Measurements from ENCODE around the gene MRPL45. TPM values are rescaled to one million over a fixed set of nuclear protein-coding genes. Genes with fewer than 3 reads are reported as not detected.

MRPL45 gene
- total RNA-seq, 2 experiments from 2014 or later: 45.0 to 46.6 TPM

DNA sequence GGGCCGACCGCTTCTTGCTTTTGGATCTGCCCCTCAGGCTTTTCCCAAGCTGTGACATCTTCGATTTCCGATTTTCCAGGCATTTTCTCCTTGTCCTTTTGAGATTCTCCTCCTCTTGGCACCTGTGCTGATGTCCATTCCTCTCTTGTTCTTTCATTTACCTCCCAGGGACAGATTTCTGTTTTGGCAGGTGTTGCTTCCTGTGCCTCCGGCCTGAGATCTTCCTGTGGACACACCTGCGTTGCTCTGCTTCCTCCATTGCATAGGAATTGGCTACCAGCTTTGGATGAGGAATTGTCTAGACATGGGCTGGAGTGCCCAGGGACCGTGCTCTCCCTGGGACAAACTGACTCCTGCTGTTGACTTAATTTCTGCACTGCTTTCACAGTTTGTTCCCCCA is 31.7 kb downstream of the MRPL45 start:
- intact Hi-C loops (cut with micrococcal nuclease): no loop called here
- no peak for DNase-seq
- ChIA-PET POLR2A (interaction anchor here (0.6 kb wide), 1 partner anchor 65 kb away, joined by 3 read pairs; no protein-coding TSS in a partner anchor), CTCF (interaction anchor here (1.0 to 1.6 kb wide), 4 partner anchors 10 to 86 kb away, joined by 3 to 8 read pairs (median 4); partner anchors contain the start of gene GPR179)
- no peak overlapping the region for H3K4me3 Mint-ChIP-seq
- H3K27me3 Mint-ChIP-seq: peaks cover 5% of the 10 kb centered on the region
- peaks cover 3% of the 10 kb centered on the region for H3K36me3 Mint-ChIP-seq
- no peaks in the 10 kb centered on the region for H3K4me1 Mint-ChIP-seq (ENCODE audit: low read depth)
- no peak overlapping the region for H3K27ac Mint-ChIP-seq
- no peaks in the 10 kb centered on the region for H3K9me3 Mint-ChIP-seq

DNA sequence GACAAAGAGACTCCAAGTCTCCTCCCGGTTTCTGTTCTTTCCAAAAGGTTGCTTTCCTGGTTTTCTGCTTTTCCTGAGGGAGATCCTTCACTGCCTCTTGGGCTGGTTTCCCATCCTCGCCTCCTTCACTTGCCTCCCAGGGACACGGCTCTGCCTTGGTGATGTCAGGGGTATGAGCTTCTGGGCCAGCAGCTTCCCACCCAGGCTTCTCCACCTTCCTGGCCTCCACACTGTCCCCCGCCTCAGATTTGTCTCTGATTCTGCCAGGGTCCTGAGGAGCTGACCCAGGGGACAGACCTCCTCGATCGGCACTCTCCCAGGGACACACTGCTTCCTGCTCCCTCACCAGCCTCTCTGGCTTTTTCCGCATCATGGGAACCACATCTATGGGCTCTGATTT is 32.3 kb downstream of the MRPL45 start:
- Mint-ChIP-seq H3K27ac (no peak overlapping the region), H3K4me3 (no peak overlapping the region), H3K4me1 (ENCODE audit: low read depth) (no peaks in the 10 kb centered on the region), H3K27me3 (peaks cover 7% of the 10 kb centered on the region), H3K36me3 (no peaks in the 10 kb centered on the region), H3K9me3 (no peaks in the 10 kb centered on the region)
- POLR2A ChIA-PET: no interaction called here
- intact Hi-C loops (cut with micrococcal nuclease): no loop called here
- no peak for DNase-seq
- CTCF ChIA-PET: interaction anchor here (1.6 kb wide), 1 partner anchor 20 kb away, joined by 8 read pairs; no protein-coding TSS in a partner anchor

DNA sequence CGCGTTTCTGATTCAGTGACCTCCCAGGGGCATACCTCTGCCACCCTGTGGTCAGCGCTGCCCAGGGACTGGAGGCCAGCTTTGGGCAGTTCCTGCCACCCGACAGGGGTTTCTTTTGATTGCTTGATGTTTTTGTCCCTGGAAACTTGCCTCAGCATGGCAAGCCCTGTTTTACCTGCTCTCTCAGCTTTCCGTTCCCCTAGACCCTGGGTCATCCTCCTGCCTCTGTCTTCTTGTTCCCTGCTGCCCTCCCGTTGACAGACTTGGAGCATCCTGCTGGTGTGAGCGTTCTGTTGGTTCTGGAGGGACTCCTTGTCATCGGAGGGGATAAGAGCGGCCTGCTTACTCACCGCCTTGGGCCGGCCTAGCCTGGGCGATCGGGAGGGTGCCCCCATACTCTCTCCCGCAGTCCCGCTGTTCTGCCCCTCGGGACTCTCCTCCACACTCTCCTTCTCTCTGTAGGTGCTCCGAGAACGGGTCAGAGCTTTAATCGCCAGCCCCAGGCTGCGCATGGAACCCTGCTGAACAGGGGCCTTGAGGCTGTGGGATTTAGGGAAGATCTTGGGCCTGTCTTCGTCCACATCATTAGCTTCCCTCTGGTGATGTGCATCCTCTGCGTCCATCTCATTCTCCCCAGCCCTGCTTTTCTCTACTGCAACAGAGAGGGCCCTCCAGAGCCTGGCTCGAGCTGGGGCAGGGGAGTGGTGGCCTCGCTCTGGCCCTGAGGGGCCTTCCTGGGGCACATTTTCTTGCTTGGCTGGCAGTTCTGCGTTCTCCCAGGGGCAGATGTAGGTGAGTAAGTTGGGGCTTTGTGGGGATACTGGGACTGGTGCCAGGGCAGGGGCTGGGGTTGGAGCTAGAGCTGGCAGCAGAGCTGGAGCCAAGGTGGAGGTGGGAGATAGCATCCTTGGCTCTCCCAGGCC is 33.1 kb downstream of the MRPL45 start:
- POLR2A ChIA-PET: no interaction called here
- no peak for DNase-seq
- CTCF ChIA-PET: interaction anchor here (1.1 to 2.0 kb wide), 4 partner anchors 8 to 85 kb away, joined by 3 to 11 read pairs (median 8); no protein-coding TSS in a partner anchor
- no peaks in the 10 kb centered on the region for H3K36me3 Mint-ChIP-seq
- no peaks in the 10 kb centered on the region for H3K9me3 Mint-ChIP-seq
- no peak overlapping the region for H3K27ac Mint-ChIP-seq
- intact Hi-C loops (cut with micrococcal nuclease): no loop called here
- H3K27me3 Mint-ChIP-seq: peaks cover 7% of the 10 kb centered on the region
- H3K4me1 Mint-ChIP-seq (ENCODE audit: low read depth): no peaks in the 10 kb centered on the region
- H3K4me3 Mint-ChIP-seq: no peak overlapping the region

DNA sequence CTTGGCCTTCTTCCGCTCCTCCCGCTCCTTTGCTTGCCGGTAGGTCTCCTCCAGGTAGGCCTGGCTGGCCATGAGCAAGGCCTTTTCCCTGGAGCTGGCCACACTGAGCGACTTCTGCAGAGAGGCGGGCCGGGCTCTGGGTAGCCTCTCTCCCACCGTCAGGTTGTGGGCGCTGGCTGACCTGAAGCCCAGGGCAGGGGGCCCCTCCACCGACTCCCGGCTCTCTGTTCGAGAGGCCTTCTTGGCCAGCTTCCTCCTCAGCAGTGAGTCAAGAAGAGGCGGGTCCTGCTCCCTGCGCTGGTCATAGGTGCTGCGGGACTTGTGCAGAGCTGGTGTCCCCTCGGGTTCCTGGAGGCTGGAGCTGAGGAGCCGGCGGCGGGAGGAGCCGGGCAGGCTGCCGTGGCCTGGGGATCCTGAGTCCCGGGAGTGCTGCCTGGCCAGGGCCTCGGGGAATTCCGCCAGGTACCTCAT is 34.0 kb downstream of the MRPL45 start:
- DNase-seq: no peak
- POLR2A ChIA-PET: no interaction called here
- no peaks in the 10 kb centered on the region for H3K4me1 Mint-ChIP-seq (ENCODE audit: low read depth)
- H3K36me3 Mint-ChIP-seq: no peaks in the 10 kb centered on the region
- peaks cover 7% of the 10 kb centered on the region for H3K27me3 Mint-ChIP-seq
- intact Hi-C loops (cut with micrococcal nuclease): no loop called here
- CTCF ChIA-PET: interaction anchor here (1.1 to 6.1 kb wide), 5 partner anchors 8 to 84 kb away, joined by 3 to 28 read pairs (median 8); no protein-coding TSS in a partner anchor
- no peak overlapping the region for H3K27ac Mint-ChIP-seq
- no peak overlapping the region for H3K4me3 Mint-ChIP-seq
- no peaks in the 10 kb centered on the region for H3K9me3 Mint-ChIP-seq

DNA sequence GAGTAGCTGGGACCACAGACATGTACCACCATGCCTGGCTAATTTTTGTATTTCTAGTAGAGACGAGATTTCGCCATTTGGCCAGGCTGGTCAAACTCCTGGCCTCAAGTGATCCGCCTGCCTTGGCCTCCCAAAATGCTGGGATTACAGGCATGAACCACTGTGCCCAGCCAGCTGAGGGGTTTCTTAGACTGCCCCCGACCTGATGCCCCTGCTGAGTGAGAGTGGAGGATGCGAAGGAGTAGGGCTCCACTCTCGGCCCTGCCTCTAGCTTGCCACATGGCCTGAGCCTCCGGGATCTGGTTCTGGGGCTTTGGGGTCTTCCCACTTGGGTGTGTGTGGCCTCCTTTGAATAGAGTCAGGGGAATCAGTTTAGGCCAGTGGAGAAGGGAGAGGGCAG is 35.8 kb downstream of the MRPL45 start:
- POLR2A ChIA-PET: no interaction called here
- Mint-ChIP-seq H3K4me1 (ENCODE audit: low read depth) (no peaks in the 10 kb centered on the region), H3K4me3 (no peak overlapping the region), H3K27me3 (peaks cover 7% of the 10 kb centered on the region), H3K27ac (no peak overlapping the region), H3K9me3 (no peaks in the 10 kb centered on the region), H3K36me3 (no peaks in the 10 kb centered on the region)
- CTCF ChIA-PET: interaction anchor here (0.7 to 6.1 kb wide), 10 partner anchors 8 to 82 kb away, joined by 3 to 28 read pairs (median 4); no protein-coding TSS in a partner anchor
- intact Hi-C loops (cut with micrococcal nuclease): no loop called here
- no peak for DNase-seq

DNA sequence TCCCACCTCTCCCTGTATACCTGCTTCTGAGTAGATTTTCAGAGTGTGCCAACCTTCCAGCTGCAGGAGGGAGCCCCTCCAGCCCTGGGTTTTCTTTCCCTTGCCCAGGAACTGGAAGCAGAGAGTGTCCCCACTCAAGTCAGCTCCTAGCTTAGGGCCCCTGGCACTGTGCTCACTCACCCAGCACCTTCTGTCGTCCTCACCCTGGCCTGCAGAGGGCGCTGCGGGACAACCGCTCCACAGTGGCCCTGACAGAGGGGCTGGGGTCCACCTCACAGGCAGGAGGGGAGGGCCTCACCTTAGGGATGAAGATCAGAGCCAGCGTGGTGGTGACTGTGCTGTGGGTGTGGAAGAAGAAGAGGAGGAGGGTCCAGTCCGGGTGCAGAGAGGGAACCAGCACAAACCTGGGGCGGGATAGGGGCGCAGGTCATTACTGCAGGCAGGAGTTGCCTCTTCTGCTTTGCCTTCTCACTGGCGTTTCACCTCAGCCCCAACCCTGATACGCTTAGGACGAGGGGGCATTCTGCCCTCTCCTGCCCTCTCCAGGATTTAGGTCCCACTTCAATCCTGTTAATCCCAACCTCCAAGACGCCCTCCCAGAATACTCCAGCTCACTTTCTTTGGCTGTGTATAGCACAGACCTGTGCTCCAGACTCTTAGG is 36.8 kb downstream of the MRPL45 start:
- peaks cover 7% of the 10 kb centered on the region for H3K27me3 Mint-ChIP-seq
- intact Hi-C loops (cut with micrococcal nuclease): no loop called here
- H3K9me3 Mint-ChIP-seq: no peaks in the 10 kb centered on the region
- peak; percentile 72 for DNase-seq
- ChIA-PET CTCF (interaction anchor here (0.7 to 6.1 kb wide), 11 partner anchors 7 to 81 kb away, joined by 3 to 28 read pairs (median 4); no protein-coding TSS in a partner anchor), POLR2A (interaction anchor here (0.5 kb wide), 1 partner anchor 10 kb away, joined by 3 read pairs; no protein-coding TSS in a partner anchor)
- no peak overlapping the region for H3K4me3 Mint-ChIP-seq
- H3K36me3 Mint-ChIP-seq: no peaks in the 10 kb centered on the region
- no peak overlapping the region for H3K27ac Mint-ChIP-seq
- no peaks in the 10 kb centered on the region for H3K4me1 Mint-ChIP-seq (ENCODE audit: low read depth)

DNA sequence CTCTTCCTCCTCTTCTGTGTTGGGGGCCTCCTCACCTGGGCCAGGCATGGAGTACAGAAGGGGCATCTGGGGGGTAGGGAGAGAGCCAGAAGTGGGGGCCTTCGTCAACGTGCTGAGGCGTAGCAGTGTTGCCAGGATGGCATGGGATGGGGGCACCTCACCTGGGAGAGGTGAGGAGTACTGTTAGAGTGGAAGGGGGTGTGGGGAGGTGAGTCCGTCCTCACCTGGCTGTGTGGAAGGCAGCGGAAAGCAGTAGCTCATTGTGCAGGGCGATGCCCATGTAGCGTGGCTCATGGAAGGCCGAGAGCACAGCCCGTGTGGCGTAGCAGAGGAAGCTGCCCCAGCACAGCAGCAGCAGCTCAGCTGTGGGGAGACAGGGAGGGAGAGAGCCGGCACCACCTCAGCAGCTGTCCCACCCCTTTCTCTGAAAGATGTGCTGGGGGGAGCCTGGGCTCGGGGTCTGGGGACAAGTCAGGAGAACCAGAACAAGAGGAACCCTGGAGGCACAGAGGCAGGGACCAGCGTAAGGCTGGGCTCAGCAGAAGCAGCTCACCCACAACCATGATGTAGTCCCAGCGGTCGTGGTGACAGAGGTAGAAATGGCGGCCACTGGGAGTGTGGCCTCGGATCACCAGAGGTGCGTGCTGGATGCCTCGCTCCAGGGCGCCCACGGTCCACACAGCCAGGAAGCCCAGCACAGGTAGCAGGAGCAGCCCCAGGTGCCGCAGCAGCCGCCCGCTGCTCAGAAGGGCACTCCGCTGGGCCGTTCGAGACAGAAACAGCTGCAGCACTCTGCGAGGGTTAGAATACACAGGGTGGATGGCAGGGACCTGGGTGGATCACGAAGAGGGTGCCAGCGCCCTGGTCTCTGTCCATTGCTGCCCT is 37.8 kb downstream of the MRPL45 start:
- no peak for DNase-seq
- Mint-ChIP-seq H3K36me3 (no peaks in the 10 kb centered on the region), H3K9me3 (no peaks in the 10 kb centered on the region), H3K27ac (no peak overlapping the region), H3K4me1 (ENCODE audit: low read depth) (no peaks in the 10 kb centered on the region), H3K27me3 (peaks cover 7% of the 10 kb centered on the region), H3K4me3 (no peak overlapping the region)
- intact Hi-C loops (cut with micrococcal nuclease): no loop called here
- ChIA-PET POLR2A (no interaction called here), CTCF (interaction anchor here (0.6 to 6.1 kb wide), 4 partner anchors 9 to 78 kb away, joined by 3 to 28 read pairs (median 3); no protein-coding TSS in a partner anchor)

DNA sequence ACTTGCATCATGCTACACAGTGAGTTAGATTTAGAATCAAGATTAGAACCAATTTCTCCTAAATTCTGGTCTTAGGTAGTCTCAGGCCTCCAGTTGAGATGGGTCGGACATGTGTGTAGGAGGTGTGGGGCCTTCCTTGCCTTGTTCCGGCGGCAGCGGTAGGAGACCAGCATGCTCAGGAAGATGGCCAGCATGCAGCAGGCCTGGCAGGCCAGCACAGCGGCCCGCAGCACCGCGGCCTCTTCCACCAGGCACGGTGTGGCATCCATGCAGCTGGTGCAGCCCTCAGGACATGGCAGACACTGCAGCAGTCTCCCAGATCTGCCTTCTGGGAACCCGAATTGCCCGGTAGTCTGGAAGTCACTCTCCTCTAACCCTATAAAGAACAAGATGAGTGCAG is 39.9 kb downstream of the MRPL45 start:
- no peak for DNase-seq
- H3K27ac Mint-ChIP-seq: no peak overlapping the region
- CTCF ChIA-PET: interaction anchor here (6.1 kb wide), 1 partner anchor 12 kb away, joined by 28 read pairs; no protein-coding TSS in a partner anchor

DNA sequence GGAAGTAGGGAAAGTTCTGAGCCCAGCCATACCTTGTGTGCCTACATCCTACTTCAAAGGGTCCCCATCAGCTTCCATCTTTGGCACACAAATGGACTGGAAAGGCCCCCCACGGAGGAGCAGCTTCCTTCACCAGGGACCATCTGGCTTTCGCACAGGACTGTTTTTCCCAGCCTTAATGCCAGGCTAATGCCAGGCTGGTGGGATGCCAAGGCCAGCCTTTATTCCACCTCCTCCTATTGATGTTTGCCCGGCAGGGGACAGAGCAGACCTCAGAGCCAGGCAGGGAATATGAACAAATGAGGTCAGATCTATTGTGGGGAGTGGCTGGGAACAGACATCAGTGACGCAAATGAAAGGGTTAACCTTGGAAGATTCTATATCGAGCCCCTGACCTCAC is 41.1 kb downstream of the MRPL45 start:
- Mint-ChIP-seq H3K27ac (no peak overlapping the region), H3K9me3 (no peaks in the 10 kb centered on the region), H3K27me3 (peaks cover 5% of the 10 kb centered on the region), H3K4me1 (ENCODE audit: low read depth) (no peaks in the 10 kb centered on the region), H3K4me3 (no peak overlapping the region), H3K36me3 (no peaks in the 10 kb centered on the region)
- ChIA-PET POLR2A (no interaction called here), CTCF (interaction anchor here (1.2 kb wide), 1 partner anchor 11 kb away, joined by 6 read pairs; no protein-coding TSS in a partner anchor)
- intact Hi-C loops (cut with micrococcal nuclease): no loop called here
- DNase-seq: no peak

More for the DNA sequence above, 39.9 kb downstream of the MRPL45 start:
- Mint-ChIP-seq H3K4me3 (no peak overlapping the region), H3K9me3 (no peaks in the 10 kb centered on the region), H3K4me1 (ENCODE audit: low read depth) (no peaks in the 10 kb centered on the region), H3K36me3 (no peaks in the 10 kb centered on the region), H3K27me3 (peaks cover 5% of the 10 kb centered on the region)
- POLR2A ChIA-PET: no interaction called here
- intact Hi-C loops (cut with micrococcal nuclease): no loop called here

DNA sequence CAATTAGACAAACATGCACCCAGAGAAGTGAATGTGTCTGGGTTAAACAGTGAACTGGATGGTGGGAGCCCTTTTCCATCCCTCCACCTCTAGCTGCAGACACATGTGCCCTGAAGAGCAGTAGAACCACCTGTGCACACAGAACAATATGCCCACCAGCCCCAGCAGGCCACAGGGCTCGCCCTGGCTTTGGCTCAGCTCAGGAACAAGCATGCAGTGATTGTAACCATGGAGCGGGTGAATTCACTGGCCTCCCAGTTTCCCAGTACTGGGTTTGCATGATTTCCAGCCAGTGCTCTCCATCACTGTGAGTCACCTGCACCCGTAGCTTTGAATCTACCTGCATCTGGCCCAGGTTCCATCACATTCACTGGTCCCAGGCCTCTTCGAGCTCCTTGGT is 41.6 kb downstream of the MRPL45 start:
- Mint-ChIP-seq H3K4me3 (no peak overlapping the region), H3K4me1 (ENCODE audit: low read depth) (no peaks in the 10 kb centered on the region), H3K27ac (no peak overlapping the region), H3K36me3 (no peaks in the 10 kb centered on the region), H3K9me3 (no peaks in the 10 kb centered on the region), H3K27me3 (peaks cover 3% of the 10 kb centered on the region)
- intact Hi-C loops (cut with micrococcal nuclease): no loop called here
- DNase-seq: no peak
- ChIA-PET POLR2A (no interaction called here), CTCF (interaction anchor here (1.2 kb wide), 1 partner anchor 11 kb away, joined by 6 read pairs; no protein-coding TSS in a partner anchor)

DNA sequence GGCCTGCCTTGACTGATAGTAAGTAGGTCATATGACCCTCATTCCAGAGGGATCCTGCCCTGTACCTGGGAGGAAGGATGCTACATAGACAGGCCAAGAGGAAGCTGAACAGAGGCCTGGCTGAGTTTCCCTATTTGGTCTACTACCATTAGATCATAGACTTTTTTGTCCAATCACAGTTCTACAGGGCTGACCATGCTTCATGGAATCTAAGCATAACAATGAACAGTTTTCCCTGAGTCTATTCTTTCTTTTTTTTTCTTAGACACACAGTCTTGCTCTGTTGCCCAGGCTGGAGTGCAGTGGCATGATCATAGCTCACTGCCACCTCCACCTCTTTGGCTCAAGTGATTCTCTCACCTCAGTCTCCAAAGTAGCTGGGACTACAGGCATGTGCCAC is 42.9 kb downstream of the MRPL45 start:
- no peaks in the 10 kb centered on the region for H3K9me3 Mint-ChIP-seq
- no peak for DNase-seq
- intact Hi-C loops (cut with micrococcal nuclease): no loop called here
- H3K4me3 Mint-ChIP-seq: no peak overlapping the region
- peaks cover 6% of the 10 kb centered on the region for H3K27me3 Mint-ChIP-seq
- no peaks in the 10 kb centered on the region for H3K4me1 Mint-ChIP-seq (ENCODE audit: low read depth)
- H3K36me3 Mint-ChIP-seq: no peaks in the 10 kb centered on the region
- POLR2A ChIA-PET: no interaction called here
- no peak overlapping the region for H3K27ac Mint-ChIP-seq
- CTCF ChIA-PET: no interaction called here
